OCI-LY1 (cell line): ENCODE results near the gene OXTR.

Experiments
- EZH2 ChIP-seq: fragments of 200-600 bp; sonication (generic), shearing (Covaris generic); IDR thresholded peaks from 2 replicates; pipeline ENCODE4 v1.8.0; 2017; ENCODE audit warnings: borderline replicate concordance, mixed run types, mild to moderate bottlenecking, antibody characterized with exemption, low read length, moderate library complexity, mixed read lengths
- TF ChIP-seq, protein P1 (sequence below): fragments of 200-600 bp; sonication (generic), shearing (Covaris generic); IDR thresholded peaks from 2 replicates; pipeline ENCODE4 v1.5.1; 2017; ENCODE audit warnings: mild to moderate bottlenecking, antibody characterized with exemption, low read length, moderate library complexity, mixed read lengths

GRCh38 chr3:8749316-8749715 is 20.1 kb downstream of the OXTR start:
- TF ChIP-seq, protein P1, sequence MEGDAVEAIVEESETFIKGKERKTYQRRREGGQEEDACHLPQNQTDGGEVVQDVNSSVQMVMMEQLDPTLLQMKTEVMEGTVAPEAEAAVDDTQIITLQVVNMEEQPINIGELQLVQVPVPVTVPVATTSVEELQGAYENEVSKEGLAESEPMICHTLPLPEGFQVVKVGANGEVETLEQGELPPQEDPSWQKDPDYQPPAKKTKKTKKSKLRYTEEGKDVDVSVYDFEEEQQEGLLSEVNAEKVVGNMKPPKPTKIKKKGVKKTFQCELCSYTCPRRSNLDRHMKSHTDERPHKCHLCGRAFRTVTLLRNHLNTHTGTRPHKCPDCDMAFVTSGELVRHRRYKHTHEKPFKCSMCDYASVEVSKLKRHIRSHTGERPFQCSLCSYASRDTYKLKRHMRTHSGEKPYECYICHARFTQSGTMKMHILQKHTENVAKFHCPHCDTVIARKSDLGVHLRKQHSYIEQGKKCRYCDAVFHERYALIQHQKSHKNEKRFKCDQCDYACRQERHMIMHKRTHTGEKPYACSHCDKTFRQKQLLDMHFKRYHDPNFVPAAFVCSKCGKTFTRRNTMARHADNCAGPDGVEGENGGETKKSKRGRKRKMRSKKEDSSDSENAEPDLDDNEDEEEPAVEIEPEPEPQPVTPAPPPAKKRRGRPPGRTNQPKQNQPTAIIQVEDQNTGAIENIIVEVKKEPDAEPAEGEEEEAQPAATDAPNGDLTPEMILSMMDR = no peak
- TF ChIP-seq EZH2 = no peak
